ENCODE data around the gene CLRN1.
"Not testable (repeated sequence)": the region's sequence is repeated elsewhere in the genome, so short reads cannot be mapped to it uniquely, and the experiment has no call there.

Gene CLRN1

GRCh38 chr3:150972366-150973071 is at the start of gene CLRN1:
CLRN1 (minus strand) TSS chr3:150972727; CDS start chr3:150972708, 19 bp downstream.
- no peak for DNase-seq

GRCh38 chr3:151016478-151016795 is 43.9 kb upstream of the CLRN1 start:
- DNase-seq = no peak

GRCh38 chr3:151015767-151016477 is 43.4 kb upstream of the CLRN1 start:
- DNase-seq = no peak

GRCh38 chr3:151015181-151015580 is 42.7 kb upstream of the CLRN1 start:
- DNase-seq = no peak

- DNase-seq = no peak
Observed at GRCh38 chr3:151014501-151015018, 42.0 kb upstream of the CLRN1 start.

GRCh38 chr3:151012753-151013152 is 40.2 kb upstream of the CLRN1 start:
- DNase-seq = no peak

GRCh38 chr3:151011427-151011826 is 38.9 kb upstream of the CLRN1 start:
- no peak for DNase-seq

- no peak for DNase-seq
Observed at GRCh38 chr3:151009981-151010380, 37.5 kb upstream of the CLRN1 start.

GRCh38 chr3:151009430-151009829 is 36.9 kb upstream of the CLRN1 start:
- no peak for DNase-seq

- DNase-seq = no peak
Observed at GRCh38 chr3:151008699-151009098, 36.2 kb upstream of the CLRN1 start.

- DNase-seq = no peak
Observed at GRCh38 chr3:151003768-151004134, 31.2 kb upstream of the CLRN1 start.

GRCh38 chr3:151003029-151003767 is 30.7 kb upstream of the CLRN1 start:
- no peak for DNase-seq

GRCh38 chr3:151002003-151002981 is 29.8 kb upstream of the CLRN1 start:
- DNase-seq = no peak

- no peak for DNase-seq
Observed at GRCh38 chr3:150998996-150999395, 26.5 kb upstream of the CLRN1 start.

GRCh38 chr3:150996731-150997130 is 24.2 kb upstream of the CLRN1 start:
- DNase-seq = no peak

- DNase-seq = no peak
Observed at GRCh38 chr3:150995510-150995909, 23.0 kb upstream of the CLRN1 start.

GRCh38 chr3:150989208-150989607 is 16.7 kb upstream of the CLRN1 start:
- DNase-seq = no peak

GRCh38 chr3:150988395-150988794 is 15.9 kb upstream of the CLRN1 start:
- not testable (repeated sequence) for DNase-seq

- no peak for DNase-seq
Observed at GRCh38 chr3:150985711-150986110, 13.2 kb upstream of the CLRN1 start.

- no peak for DNase-seq
Observed at GRCh38 chr3:150984066-150984465, 11.5 kb upstream of the CLRN1 start.

- DNase-seq = no peak
Observed at GRCh38 chr3:150978566-150979148, 6.1 kb upstream of the CLRN1 start.

GRCh38 chr3:150975992-150976368 is 3.5 kb upstream of the CLRN1 start:
- DNase-seq = no peak
